Activated CD8-positive, alpha-beta memory T cell treated with anti-CD3 and anti-CD28 coated beads, Interleukin-2, amount 50 U/mL, for 4 hours (primary cell): ENCODE measurements around the gene PSMB5.

Experiments used
- DNase-seq: peaks from one replicate; pipeline ENCODE4 v3.0.0-alpha.2; 2020

Gene PSMB5

GRCh38 chr14:23034498-23035302 is at the start of gene PSMB5:
Gene PSMB5 (minus strand): TSS chr14:23034900. CDS start chr14:23034881, 19 bp downstream.
- peak; percentile 82 for DNase-seq

- no peak for DNase-seq
Observed at GRCh38 chr14:23080474-23080873, 45.8 kb upstream of the PSMB5 start.

- DNase-seq, result no peak
Observed at GRCh38 chr14:23079716-23080115, 45.0 kb upstream of the PSMB5 start.

DNA sequence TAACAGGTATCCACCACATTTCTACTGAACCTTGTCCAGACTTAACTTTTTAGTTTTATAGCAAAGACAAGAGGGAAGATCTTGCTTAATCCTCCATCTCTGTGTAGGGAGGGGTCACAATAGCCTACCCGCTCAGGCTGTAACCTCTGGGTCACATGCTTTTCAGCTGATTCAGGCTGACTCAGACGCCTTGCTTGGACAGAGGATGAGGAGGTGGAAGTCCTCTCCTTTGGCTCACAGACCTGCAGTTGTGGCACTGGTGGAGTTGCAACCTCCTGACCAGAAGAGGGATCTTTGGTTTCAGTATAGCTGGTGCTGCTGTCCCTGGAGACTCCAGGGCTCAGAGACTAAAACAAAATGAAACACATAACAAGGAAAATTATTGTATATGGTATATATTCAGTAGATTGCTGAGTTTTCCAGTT is 44.0 kb upstream of the PSMB5 start:
- no peak for DNase-seq

- no peak for DNase-seq
Observed at GRCh38 chr14:23077962-23078361, 43.3 kb upstream of the PSMB5 start.

DNA sequence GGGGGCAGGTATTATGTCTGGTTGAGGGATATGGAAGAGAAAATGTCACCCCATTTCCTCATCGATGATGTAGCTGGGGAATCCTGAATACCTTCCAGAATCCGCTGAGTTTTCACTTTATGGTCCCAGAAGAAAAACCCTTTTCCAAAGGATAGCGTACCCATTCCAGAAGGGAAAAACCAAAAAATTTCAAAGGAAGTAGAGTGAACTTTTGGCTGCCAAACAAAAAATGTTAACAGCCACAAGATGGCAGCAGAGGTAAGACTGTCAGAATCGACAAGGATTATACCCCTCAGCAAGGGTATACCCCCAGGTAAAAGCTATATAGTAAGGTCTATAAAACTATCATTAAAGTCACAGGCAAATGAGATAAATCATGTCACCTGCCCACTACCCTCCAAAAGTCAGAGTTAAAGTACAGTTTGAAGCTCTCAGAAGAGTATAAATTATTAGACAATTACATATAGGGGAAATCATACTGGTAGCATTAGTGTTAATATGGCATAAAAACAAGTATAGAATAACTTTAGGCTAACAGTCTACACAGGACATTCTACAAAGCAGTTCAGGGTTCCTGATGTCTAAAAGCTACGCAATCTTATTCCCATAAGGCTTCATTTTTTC is 42.2 kb upstream of the PSMB5 start:
- DNase-seq, result no peak

DNA sequence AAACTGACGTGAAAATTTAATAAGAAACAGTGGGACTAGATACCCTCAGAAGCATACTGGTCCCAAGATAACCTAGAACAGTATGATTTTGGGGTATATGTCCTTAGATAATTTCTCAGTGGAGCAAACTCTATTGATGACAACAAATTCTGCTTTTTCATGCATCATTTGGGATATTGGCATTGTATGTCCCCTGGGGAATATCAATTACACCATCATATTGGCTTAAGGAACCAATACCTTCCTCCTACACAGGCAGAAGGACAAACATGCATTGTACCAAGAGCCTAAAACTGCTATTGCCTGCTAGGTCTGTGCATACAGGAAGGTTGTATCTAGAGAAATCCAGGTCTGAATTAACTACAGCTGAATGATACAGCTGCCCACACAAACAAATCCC is 40.2 kb upstream of the PSMB5 start:
- DNase-seq, result no peak

- no peak for DNase-seq
Observed at GRCh38 chr14:23071921-23072539, 37.3 kb upstream of the PSMB5 start.

DNA sequence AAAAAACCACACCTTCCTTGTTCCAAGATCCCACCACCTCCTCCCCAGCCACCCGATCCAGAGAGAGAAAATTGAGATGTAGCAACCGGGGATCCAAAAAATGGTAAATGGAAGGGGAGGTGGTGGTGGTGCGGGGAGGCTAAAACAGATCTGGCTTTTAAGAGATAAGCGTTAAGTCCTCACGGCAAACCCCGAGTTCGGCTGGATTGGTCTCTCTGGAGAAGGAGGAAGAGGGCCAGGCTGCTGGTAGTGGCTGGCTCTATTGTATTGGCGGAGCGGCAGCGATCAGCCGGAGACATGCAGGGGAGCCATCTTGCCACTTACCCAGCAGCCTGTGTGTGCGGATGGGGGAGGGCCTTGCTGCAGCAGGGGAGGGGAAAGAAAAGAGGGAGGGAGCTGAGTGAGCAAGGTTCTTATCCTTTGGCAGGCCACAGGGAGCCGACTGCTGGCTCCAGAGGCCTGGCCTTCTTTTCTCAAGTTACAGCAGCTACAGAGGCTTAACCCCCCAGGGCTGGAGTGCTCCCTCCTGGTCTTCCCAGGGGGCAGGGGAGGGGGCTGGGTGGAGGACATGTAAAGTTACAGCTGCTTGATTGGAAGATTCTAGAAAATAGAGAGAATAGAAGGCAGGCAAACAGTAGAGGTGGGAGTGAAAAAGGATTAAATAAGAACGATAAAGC is 36.7 kb upstream of the PSMB5 start:
- DNase-seq, result peak; percentile 73

DNA sequence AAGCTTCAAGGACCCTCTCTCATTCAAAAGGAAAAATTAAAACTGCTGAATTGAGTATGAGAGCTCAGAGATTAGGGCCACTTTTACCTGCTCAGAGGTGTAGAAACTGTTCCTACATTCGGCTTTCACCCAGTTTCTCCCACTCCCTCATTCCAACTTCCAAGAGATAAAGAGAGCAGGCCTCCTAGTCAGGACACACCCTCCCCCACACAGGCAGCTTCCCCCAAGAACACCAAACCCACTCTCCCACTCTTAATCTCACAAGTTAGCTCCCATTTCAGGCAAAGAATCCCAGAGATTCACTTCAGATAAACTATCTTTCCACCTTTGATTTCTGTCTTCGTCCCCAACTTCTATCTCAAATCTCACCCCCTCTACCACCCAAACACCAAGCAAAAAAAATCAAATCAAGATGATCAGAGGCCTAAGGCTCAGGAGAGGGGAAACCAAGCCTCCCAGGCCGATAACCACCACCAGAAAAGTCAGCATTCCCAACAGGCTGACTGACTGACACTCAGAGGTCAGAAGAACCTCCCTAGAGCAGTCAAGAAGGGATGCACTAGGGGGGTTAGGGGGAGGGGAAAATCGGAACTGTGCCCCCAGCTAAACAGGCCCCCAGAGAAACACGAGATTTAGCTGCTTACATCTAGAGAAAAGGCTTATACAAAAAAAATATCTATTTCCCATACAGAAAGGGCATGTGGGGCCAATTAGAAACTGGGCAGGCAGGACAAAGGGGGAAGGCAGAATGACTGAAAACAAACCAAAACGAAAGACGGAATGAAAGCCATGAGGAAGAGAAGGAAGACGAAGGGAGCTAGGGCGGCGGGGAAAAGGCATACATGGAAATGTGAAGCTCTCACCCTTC is 35.8 kb upstream of the PSMB5 start:
- no peak for DNase-seq

GRCh38 chr14:23069413-23069806 is 34.7 kb upstream of the PSMB5 start:
- DNase-seq, result no peak

- DNase-seq, result peak; percentile 69
Observed at GRCh38 chr14:23068789-23069412, 34.2 kb upstream of the PSMB5 start.

DNA sequence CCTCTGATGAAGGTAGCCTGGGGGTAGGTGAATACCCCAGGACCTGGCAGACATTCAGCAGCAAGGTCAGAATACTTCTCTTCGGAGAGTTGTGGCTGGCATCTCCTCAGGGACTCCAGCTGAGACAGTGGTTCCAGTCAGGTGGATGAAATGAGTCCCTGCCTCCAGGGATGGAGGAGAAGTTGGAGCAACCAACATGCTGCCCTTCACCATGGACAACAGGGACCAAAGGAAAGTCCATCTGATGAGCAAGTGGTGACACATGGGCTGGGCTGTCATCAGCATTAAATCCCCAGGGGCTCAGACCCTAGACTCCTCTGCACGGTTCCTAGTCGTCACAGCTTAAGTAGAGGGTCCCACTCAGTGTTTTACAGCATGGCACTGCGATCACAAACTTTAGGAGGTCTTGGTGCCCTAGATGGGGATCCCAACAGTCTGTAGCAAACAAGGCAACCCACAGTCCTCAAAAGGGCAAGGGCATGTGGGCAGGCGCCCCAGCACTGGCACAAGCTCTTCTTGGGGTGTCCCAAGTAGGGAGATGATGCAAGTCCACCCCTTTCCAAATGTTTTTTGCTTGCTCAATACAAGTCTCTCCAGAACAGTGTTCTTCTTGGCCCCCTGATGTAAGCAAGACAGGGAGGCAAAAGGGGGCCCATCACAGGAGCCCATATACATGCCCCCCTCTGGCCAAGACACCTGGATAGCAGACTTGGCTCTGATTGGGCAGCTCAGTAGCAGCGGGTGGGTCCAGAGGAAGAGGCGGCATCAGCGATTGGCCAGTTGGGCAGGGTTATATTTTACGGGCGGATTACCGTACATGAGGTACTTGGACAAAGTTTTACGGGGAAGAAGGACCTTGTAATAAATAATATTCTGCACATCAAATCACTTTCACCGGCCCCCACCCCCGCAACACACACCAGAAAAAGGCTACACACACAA is 33.4 kb upstream of the PSMB5 start:
- DNase-seq, result no peak

DNA sequence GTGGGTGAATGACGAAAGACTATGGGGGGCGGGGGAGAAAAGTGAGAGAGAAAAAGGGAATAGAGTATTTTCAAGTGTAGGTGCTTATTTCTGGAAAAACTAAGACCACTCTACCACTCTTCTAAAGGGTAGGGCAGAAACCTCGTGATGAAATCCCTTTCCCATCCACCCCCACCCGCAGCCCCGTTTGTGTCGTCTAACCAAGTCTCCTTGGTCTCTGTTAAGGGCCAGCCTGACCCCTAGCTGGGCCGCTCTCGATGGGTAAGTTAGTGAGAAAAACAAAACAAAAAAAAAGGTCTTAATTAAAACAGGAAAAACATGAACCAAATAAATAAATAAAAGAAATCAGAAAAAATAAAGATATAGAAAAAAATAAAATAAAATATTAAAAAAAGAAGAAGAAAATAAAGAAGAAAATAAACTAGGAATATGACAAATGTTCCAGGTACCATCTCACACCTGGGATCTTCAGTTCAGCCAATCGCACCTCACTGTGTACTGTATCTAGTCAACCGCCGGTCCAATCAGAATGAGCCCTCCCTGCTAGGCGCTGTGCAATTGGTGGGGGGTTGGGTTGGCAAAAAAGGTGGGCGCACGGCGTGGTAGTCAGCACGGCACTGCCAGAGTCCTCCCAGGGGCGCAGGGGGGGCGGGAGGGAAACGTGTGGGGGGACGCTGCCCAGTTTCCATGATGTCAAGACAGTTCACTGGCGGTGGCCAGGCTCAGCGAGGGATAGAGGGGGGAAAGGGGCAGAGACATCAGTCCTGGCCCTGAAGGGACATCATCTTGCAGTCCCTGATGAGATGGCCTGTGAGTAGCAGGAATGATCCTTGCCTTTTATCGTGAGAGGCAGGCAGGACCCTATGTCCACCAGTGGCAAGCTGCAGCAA is 32.4 kb upstream of the PSMB5 start:
- DNase-seq, result no peak

- no peak for DNase-seq
Observed at GRCh38 chr14:23066368-23066767, 31.7 kb upstream of the PSMB5 start.

DNA sequence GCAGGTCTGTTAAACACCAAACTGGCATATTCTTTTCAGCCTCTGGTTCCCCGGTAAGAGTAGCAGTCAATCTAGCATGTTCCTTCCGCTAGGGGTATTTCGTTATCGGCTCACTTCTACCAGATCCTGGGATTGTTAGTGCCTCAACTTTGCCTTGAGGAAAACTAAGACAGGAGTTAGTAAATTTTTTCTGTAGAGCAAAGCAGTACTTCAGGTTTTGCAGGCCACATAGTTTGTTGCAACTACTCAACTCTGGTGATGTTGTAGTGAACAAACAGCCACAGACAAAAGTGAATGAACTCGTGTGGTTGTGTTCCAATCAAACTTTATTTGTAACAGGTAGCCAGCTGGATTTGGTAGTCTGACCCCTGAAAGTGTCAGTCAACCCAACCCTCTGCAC is 28.9 kb upstream of the PSMB5 start:
- no peak for DNase-seq

DNA sequence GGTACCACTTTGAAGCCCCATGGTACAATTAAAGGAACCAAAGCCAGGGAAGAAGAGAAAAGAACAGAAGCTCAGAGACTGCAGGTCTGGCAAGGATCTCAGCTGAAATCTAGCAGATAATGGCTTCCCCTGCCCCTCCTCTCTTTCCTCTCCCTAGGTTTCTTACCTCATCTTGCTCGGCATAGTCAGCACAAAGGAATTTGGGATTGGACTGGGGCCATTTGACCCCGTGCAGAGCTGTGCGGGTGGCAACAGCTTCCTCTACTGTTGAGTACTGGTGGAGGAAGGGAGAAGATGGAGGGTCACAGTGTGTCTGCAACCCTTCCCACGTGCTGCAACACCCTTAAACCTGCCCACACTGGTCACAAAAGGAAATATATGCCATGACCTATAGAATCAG is 27.3 kb upstream of the PSMB5 start:
- DNase-seq, result no peak

GRCh38 chr14:23060536-23061260 is 26.0 kb upstream of the PSMB5 start:
- DNase-seq, result no peak
